Prostate gland (tissue), 2 donors: ENCODE data around the gene HECTD1.

Experiments used
- POLR2AphosphoS5 ChIP-seq: sonication (generic); formaldehyde crosslinking; IDR thresholded peaks from one replicate; pipeline ENCODE4 v1.6.1; 2017; ENCODE audit warnings: antibody characterized with exemption
- TF ChIP-seq, protein P1 (sequence below), 4 experiments: fragments of 200-600 bp in 2 of 4; fragments of 450-650 bp in 2 of 4; sonication (generic) in 2 of 4; IDR thresholded peaks; 1 replicate in 3 of 4; 2 replicates in 1 of 4; pipeline ENCODE4 v1.5.1; 2016 to 2019; ENCODE audit warnings: antibody characterized with exemption in 4 of 4, mild to moderate bottlenecking in 2 of 4, moderate library complexity in 2 of 4

DNA sequence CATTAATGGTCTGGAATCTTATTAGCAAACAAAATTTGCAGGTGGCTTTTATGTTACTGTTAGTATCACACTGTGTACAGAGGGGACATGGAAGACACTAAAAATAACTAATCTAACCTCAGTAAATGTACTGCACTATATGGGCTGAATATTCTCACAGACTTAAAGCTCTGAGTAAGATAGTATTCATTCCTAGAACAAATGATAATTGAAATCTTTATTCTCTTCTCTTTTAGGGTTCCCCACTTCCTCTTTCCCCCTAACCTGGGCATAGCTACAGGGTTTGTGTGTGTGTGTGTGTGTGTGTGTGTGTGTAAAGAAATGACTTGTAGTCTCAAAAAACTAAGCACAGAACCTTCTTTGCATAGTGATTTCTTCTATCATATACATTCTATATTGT is 21.4 kb upstream of the HECTD1 start:
- TF ChIP-seq, protein P1, sequence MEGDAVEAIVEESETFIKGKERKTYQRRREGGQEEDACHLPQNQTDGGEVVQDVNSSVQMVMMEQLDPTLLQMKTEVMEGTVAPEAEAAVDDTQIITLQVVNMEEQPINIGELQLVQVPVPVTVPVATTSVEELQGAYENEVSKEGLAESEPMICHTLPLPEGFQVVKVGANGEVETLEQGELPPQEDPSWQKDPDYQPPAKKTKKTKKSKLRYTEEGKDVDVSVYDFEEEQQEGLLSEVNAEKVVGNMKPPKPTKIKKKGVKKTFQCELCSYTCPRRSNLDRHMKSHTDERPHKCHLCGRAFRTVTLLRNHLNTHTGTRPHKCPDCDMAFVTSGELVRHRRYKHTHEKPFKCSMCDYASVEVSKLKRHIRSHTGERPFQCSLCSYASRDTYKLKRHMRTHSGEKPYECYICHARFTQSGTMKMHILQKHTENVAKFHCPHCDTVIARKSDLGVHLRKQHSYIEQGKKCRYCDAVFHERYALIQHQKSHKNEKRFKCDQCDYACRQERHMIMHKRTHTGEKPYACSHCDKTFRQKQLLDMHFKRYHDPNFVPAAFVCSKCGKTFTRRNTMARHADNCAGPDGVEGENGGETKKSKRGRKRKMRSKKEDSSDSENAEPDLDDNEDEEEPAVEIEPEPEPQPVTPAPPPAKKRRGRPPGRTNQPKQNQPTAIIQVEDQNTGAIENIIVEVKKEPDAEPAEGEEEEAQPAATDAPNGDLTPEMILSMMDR (IDR thresholded peaks at IDR 0.05) = no peak
- no peak for TF ChIP-seq POLR2AphosphoS5
